ENCODE results near the gene BAZ1A. TPM values are rescaled to one million over a fixed set of nuclear protein-coding genes. Genes with fewer than 3 reads are reported as not detected.

The BAZ1A gene
- total and polyA plus RNA-seq, 10 of the 15 experiments (the other 5 are each of a cell fraction or from before 2014, with no cell fraction given) = 34.3 to 96.5 (median 50.7) TPM

DNA sequence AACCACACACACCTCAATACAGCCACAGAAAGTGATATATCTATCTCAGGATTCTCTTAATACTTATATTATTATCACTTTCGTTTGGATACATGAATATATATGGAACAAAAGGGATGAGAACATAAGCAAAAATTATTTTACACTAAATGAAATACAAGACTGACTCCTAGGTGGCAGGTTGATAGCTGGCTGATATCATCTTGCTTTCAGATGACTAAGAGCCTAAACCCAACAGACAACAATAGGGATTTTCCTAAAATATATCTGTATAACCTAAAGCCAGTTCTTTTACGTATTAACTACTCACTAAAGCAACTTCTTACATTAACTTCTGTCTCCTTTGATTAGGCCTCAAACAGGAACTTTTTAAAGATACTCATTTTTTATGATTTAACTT is 65.1 kb downstream of the BAZ1A start (continued):
- TF ChIP-seq NFIC (IDR thresholded peaks at IDR 0.05; ENCODE audit: low read depth, low read length) = peak; percentile 34; the same call in 1 of the 2 replicates
- TF ChIP-seq, protein P1, sequence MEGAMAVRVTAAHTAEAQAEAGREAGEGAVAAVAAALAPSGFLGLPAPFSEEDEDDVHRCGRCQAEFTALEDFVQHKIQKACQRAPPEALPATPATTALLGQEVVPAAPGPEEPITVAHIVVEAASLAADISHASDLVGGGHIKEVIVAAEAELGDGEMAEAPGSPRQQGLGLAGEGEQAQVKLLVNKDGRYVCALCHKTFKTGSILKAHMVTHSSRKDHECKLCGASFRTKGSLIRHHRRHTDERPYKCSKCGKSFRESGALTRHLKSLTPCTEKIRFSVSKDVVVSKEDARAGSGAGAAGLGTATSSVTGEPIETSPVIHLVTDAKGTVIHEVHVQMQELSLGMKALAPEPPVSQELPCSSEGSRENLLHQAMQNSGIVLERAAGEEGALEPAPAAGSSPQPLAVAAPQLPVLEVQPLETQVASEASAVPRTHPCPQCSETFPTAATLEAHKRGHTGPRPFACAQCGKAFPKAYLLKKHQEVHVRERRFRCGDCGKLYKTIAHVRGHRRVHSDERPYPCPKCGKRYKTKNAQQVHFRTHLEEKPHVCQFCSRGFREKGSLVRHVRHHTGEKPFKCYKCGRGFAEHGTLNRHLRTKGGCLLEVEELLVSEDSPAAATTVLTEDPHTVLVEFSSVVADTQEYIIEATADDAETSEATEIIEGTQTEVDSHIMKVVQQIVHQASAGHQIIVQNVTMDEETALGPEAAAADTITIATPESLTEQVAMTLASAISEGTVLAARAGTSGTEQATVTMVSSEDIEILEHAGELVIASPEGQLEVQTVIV (IDR thresholded peaks at IDR 0.05; ENCODE audit: borderline replicate concordance, partially characterized antibody) = no peak
- TF ChIP-seq, protein P2, sequence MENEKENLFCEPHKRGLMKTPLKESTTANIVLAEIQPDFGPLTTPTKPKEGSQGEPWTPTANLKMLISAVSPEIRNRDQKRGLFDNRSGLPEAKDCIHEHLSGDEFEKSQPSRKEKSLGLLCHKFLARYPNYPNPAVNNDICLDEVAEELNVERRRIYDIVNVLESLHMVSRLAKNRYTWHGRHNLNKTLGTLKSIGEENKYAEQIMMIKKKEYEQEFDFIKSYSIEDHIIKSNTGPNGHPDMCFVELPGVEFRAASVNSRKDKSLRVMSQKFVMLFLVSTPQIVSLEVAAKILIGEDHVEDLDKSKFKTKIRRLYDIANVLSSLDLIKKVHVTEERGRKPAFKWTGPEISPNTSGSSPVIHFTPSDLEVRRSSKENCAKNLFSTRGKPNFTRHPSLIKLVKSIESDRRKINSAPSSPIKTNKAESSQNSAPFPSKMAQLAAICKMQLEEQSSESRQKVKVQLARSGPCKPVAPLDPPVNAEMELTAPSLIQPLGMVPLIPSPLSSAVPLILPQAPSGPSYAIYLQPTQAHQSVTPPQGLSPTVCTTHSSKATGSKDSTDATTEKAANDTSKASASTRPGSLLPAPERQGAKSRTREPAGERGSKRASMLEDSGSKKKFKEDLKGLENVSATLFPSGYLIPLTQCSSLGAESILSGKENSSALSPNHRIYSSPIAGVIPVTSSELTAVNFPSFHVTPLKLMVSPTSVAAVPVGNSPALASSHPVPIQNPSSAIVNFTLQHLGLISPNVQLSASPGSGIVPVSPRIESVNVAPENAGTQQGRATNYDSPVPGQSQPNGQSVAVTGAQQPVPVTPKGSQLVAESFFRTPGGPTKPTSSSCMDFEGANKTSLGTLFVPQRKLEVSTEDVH (IDR thresholded peaks at IDR 0.05; ENCODE audit: low read depth, partially characterized antibody) = no peak
- no peak for TF ChIP-seq GATAD2B (conservative IDR thresholded peaks at IDR 0.05; ENCODE audit: low read depth)
- TF ChIP-seq, protein P3, sequence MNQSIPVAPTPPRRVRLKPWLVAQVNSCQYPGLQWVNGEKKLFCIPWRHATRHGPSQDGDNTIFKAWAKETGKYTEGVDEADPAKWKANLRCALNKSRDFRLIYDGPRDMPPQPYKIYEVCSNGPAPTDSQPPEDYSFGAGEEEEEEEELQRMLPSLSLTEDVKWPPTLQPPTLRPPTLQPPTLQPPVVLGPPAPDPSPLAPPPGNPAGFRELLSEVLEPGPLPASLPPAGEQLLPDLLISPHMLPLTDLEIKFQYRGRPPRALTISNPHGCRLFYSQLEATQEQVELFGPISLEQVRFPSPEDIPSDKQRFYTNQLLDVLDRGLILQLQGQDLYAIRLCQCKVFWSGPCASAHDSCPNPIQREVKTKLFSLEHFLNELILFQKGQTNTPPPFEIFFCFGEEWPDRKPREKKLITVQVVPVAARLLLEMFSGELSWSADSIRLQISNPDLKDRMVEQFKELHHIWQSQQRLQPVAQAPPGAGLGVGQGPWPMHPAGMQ (IDR thresholded peaks at IDR 0.05; ENCODE audit: borderline replicate concordance) = no peak
- no peak for TF ChIP-seq ATF7 (IDR thresholded peaks at IDR 0.05; ENCODE audit: low read depth)

Data from GM12878 (cell line).